WTC11 (cell line): Measurements from ENCODE around the gene ZC2HC1B. TPM values are rescaled to one million over a fixed set of nuclear protein-coding genes. Genes with fewer than 3 reads are reported as not detected.

ENCODE experiments used
- ATAC-seq: fragments of 200-7000 bp; cut with Tn5 transposase; 2 replicates; pipeline ENCODE4 v1.10.0; 2021; ENCODE audit warnings: mild to moderate bottlenecking, moderate library complexity
- CTCF ChIA-PET: fragments of 300-600 bp; sonication (Branson Sonifier 250); formaldehyde crosslinking; loops from one replicate; lab custom pipeline; 2021; ENCODE audit warnings: antibody characterized with exemption; lab: Charles Lee
- POLR2A ChIA-PET: fragments of 350-600 bp; sonication (Branson Sonifier 250); formaldehyde crosslinking; loops from one replicate; lab custom pipeline; 2021; ENCODE audit warnings: antibody characterized with exemption; lab: Charles Lee
- DNase-seq: peaks from one replicate; pipeline ENCODE4 v3.0.0; 2021; ENCODE audit warnings: low spot score
- H3K27ac Mint-ChIP-seq: 2 replicates; pipeline ENCODE4 v1.8.0; 2021; ENCODE audit warnings: mixed read lengths
- H3K27me3 Mint-ChIP-seq: 2 replicates; pipeline ENCODE4 v1.8.0; 2021; ENCODE audit warnings: low read depth, mild to moderate bottlenecking, moderate library complexity, mixed read lengths
- H3K36me3 Mint-ChIP-seq: 2 replicates; pipeline ENCODE4 v1.8.0; 2021; ENCODE audit warnings: mixed read lengths
- H3K4me1 Mint-ChIP-seq: 2 replicates; pipeline ENCODE4 v1.8.0; 2022; ENCODE audit warnings: mixed read lengths
- H3K4me3 Mint-ChIP-seq: 2 replicates; pipeline ENCODE4 v1.8.0; 2021; ENCODE audit warnings: mild to moderate bottlenecking, moderate library complexity, mixed read lengths
- H3K9me3 Mint-ChIP-seq: 2 replicates; pipeline ENCODE4 v1.8.0; 2021; ENCODE audit warnings: mixed read lengths
- ELF4 ChIP-seq: sonication (generic); formaldehyde crosslinking; IDR thresholded peaks from 2 replicates; pipeline ENCODE4 v1.8.1; 2022; ENCODE audit warnings: low read depth, mild to moderate bottlenecking, moderate library complexity, missing genetic modification reagents
- EMX1 ChIP-seq: fragments of 250-450 bp; sonication (Bioruptor Pico); IDR thresholded peaks from 2 replicates; pipeline ENCODE4 v1.8.0; 2021; ENCODE audit warnings: mild to moderate bottlenecking
- FOXK1 ChIP-seq: sonication (generic); formaldehyde crosslinking; IDR thresholded peaks from 2 replicates; pipeline ENCODE4 v1.8.0; 2022; ENCODE audit warnings: mild to moderate bottlenecking, moderate library complexity, missing genetic modification reagents
- HMGA2 ChIP-seq: fragments of 250-450 bp; sonication (Bioruptor Pico); IDR thresholded peaks from 2 replicates; pipeline ENCODE4 v1.4.0; 2021; ENCODE audit warnings: mild to moderate bottlenecking, moderate library complexity
- IRF2 ChIP-seq: sonication (generic); formaldehyde crosslinking; IDR thresholded peaks from 2 replicates; pipeline ENCODE4 v1.8.0; 2022; ENCODE audit warnings: low read depth, missing genetic modification reagents, borderline replicate concordance
- JAZF1 ChIP-seq: fragments of 250-450 bp; sonication (Bioruptor Pico); IDR thresholded peaks from 2 replicates; pipeline ENCODE4 v1.9.0; 2021; ENCODE audit warnings: moderate library complexity, mild to moderate bottlenecking, inconsistent platforms
- JUN ChIP-seq: sonication (generic); formaldehyde crosslinking; IDR thresholded peaks from 2 replicates; pipeline ENCODE4 v1.8.0; 2023; ENCODE audit warnings: mild to moderate bottlenecking, missing genetic modification reagents
- NFYB ChIP-seq: sonication (generic); formaldehyde crosslinking; conservative IDR thresholded peaks from 2 replicates; pipeline ENCODE4 v1.8.0; 2022; ENCODE audit warnings: low read depth, missing genetic modification reagents
- NR3C1 ChIP-seq: sonication (generic); formaldehyde crosslinking; conservative IDR thresholded peaks from 2 replicates; pipeline ENCODE4 v1.8.1; 2023; ENCODE audit warnings: low read depth, mild to moderate bottlenecking, missing genetic modification reagents
- OVOL2 ChIP-seq: fragments of 250-450 bp; sonication (Bioruptor Pico); IDR thresholded peaks from 2 replicates; pipeline ENCODE4 v1.9.0; 2021; ENCODE audit warnings: mild to moderate bottlenecking, borderline replicate concordance
- RELA ChIP-seq: sonication (generic); formaldehyde crosslinking; IDR thresholded peaks from 2 replicates; pipeline ENCODE4 v1.8.1; 2022; ENCODE audit warnings: missing genetic modification reagents, mild to moderate bottlenecking, borderline replicate concordance
- RORB ChIP-seq: fragments of 250-450 bp; sonication (Bioruptor Pico); IDR thresholded peaks from 2 replicates; pipeline ENCODE4 v1.9.0; 2021; ENCODE audit warnings: mild to moderate bottlenecking
- TP53 ChIP-seq: sonication (generic); formaldehyde crosslinking; IDR thresholded peaks from 2 replicates; pipeline ENCODE4 v1.8.1; 2023; ENCODE audit warnings: mild to moderate bottlenecking, missing genetic modification reagents
- ZBTB21 ChIP-seq: sonication (generic); formaldehyde crosslinking; IDR thresholded peaks from 2 replicates; pipeline ENCODE4 v1.8.1; 2023; ENCODE audit warnings: mild to moderate bottlenecking, missing genetic modification reagents, borderline replicate concordance
- ZNF121 ChIP-seq: sonication (generic); formaldehyde crosslinking; IDR thresholded peaks from 2 replicates; pipeline ENCODE4 v1.8.0; 2023; ENCODE audit warnings: missing genetic modification reagents
- ZNF138 ChIP-seq: sonication (generic); formaldehyde crosslinking; conservative IDR thresholded peaks from 2 replicates; pipeline ENCODE4 v1.8.1; 2022; ENCODE audit warnings: mild to moderate bottlenecking, moderate library complexity, missing genetic modification reagents
- ZNF232 ChIP-seq: sonication (generic); formaldehyde crosslinking; IDR thresholded peaks from 2 replicates; pipeline ENCODE4 v1.8.0; 2022; ENCODE audit warnings: mild to moderate bottlenecking, missing genetic modification reagents
- ZNF396 ChIP-seq: fragments of 250-450 bp; sonication (Bioruptor Pico); IDR thresholded peaks from 2 replicates; pipeline ENCODE4 v1.8.0; 2021; ENCODE audit warnings: mild to moderate bottlenecking, moderate library complexity, borderline replicate concordance
- total RNA-seq: library from RNA; stranded (reverse); gene quantifications from 3 replicates; pipeline ENCODE4 v1.2.3, GENCODE V29; 2021
- TF ChIP-seq, protein P1 (sequence below): sonication (generic); formaldehyde crosslinking; IDR thresholded peaks from 2 replicates; pipeline ENCODE4 v1.8.0; 2023; ENCODE audit warnings: missing genetic modification reagents, mild to moderate bottlenecking, borderline replicate concordance
- TF ChIP-seq, protein P2 (sequence below): sonication (generic); formaldehyde crosslinking; IDR thresholded peaks from 2 replicates; pipeline ENCODE4 v1.8.1; 2023; ENCODE audit warnings: mild to moderate bottlenecking, missing genetic modification reagents, moderate library complexity
- TF ChIP-seq, protein P3 (sequence below): fragments of 250-450 bp; sonication (Bioruptor Pico); IDR thresholded peaks from 2 replicates; pipeline ENCODE4 v1.9.0; 2021; ENCODE audit warnings: moderate library complexity, mild to moderate bottlenecking, inconsistent platforms, borderline replicate concordance
- TF ChIP-seq, protein P4 (sequence below): sonication (generic); formaldehyde crosslinking; IDR thresholded peaks from 2 replicates; pipeline ENCODE4 v1.8.0; 2023; ENCODE audit warnings: missing genetic modification reagents
- TF ChIP-seq, protein P5 (sequence below): sonication (generic); formaldehyde crosslinking; IDR thresholded peaks from 2 replicates; pipeline ENCODE4 v1.8.1; 2023; ENCODE audit warnings: mild to moderate bottlenecking, missing genetic modification reagents, borderline replicate concordance

ZC2HC1B gene
- total RNA-seq, 1 experiment from 2014 or later, result not detected

DNA sequence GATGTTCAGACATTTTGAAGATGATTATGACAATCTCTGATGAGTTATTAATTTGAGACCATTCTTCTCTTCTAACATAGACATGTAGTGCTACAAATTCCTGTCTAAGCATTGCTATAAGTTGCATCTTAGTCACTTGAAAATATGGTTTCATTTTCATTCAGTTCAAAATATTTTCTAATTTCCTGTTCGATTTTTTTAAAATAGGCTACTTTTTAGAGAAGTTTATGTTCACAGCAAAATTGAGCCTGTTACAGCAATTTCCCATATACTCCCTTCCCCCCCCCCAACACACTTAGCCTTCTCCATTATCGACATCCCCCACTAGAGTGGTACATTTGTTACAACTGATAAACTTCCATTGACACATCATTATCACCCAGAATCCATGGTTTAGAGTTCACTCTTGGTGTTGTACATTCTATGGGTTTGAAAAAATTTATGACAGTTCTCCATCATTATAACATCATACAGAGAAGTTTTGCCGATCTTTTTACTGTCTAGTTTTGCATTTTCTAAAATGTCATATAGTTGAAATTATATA, 112.6 kb downstream of the ZC2HC1B start:
- POLR2A ChIA-PET, result no interaction called here
- Mint-ChIP-seq H3K9me3 (peaks cover 8% of the 10 kb centered on the region), H3K4me3 (no peak overlapping the region), H3K4me1 (peaks cover 40% of the 10 kb centered on the region), H3K36me3 (no peaks in the 10 kb centered on the region; the same call in 1 of the 2 replicates), H3K27me3 (peaks cover 75% of the 10 kb centered on the region), H3K27ac (no peak overlapping the region)
- CTCF ChIA-PET, result interaction anchor here (1.7 kb wide), 2 partner anchors 35 to 37 kb away, joined by 5 read pairs; no protein-coding TSS in a partner anchor
- no peak for ATAC-seq
- no peak for TF ChIP-seq ZNF232
- no peak for TF ChIP-seq JUN (CRISPR knock-in tag)
- no peak for TF ChIP-seq RELA (CRISPR knock-in tag)
- TF ChIP-seq ZNF138 (CRISPR knock-in tag), result no peak
- TF ChIP-seq, protein P1, sequence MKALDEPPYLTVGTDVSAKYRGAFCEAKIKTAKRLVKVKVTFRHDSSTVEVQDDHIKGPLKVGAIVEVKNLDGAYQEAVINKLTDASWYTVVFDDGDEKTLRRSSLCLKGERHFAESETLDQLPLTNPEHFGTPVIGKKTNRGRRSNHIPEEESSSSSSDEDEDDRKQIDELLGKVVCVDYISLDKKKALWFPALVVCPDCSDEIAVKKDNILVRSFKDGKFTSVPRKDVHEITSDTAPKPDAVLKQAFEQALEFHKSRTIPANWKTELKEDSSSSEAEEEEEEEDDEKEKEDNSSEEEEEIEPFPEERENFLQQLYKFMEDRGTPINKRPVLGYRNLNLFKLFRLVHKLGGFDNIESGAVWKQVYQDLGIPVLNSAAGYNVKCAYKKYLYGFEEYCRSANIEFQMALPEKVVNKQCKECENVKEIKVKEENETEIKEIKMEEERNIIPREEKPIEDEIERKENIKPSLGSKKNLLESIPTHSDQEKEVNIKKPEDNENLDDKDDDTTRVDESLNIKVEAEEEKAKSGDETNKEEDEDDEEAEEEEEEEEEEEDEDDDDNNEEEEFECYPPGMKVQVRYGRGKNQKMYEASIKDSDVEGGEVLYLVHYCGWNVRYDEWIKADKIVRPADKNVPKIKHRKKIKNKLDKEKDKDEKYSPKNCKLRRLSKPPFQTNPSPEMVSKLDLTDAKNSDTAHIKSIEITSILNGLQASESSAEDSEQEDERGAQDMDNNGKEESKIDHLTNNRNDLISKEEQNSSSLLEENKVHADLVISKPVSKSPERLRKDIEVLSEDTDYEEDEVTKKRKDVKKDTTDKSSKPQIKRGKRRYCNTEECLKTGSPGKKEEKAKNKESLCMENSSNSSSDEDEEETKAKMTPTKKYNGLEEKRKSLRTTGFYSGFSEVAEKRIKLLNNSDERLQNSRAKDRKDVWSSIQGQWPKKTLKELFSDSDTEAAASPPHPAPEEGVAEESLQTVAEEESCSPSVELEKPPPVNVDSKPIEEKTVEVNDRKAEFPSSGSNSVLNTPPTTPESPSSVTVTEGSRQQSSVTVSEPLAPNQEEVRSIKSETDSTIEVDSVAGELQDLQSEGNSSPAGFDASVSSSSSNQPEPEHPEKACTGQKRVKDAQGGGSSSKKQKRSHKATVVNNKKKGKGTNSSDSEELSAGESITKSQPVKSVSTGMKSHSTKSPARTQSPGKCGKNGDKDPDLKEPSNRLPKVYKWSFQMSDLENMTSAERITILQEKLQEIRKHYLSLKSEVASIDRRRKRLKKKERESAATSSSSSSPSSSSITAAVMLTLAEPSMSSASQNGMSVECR (CRISPR knock-in tag), result no peak
- no peak for TF ChIP-seq HMGA2 (CRISPR knock-in tag)
- TF ChIP-seq ZBTB21 (CRISPR knock-in tag), result no peak
- no peak for TF ChIP-seq RORB (CRISPR knock-in tag)
- no peak for TF ChIP-seq FOXK1
- no peak for TF ChIP-seq ZNF396 (CRISPR knock-in tag)
- no peak for TF ChIP-seq NR3C1 (CRISPR knock-in tag)
- no peak for TF ChIP-seq ELF4 (CRISPR knock-in tag)
- TF ChIP-seq, protein P2, sequence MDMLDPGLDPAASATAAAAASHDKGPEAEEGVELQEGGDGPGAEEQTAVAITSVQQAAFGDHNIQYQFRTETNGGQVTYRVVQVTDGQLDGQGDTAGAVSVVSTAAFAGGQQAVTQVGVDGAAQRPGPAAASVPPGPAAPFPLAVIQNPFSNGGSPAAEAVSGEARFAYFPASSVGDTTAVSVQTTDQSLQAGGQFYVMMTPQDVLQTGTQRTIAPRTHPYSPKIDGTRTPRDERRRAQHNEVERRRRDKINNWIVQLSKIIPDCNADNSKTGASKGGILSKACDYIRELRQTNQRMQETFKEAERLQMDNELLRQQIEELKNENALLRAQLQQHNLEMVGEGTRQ, result no peak
- no peak for TF ChIP-seq NFYB
- no peak for DNase-seq

DNA sequence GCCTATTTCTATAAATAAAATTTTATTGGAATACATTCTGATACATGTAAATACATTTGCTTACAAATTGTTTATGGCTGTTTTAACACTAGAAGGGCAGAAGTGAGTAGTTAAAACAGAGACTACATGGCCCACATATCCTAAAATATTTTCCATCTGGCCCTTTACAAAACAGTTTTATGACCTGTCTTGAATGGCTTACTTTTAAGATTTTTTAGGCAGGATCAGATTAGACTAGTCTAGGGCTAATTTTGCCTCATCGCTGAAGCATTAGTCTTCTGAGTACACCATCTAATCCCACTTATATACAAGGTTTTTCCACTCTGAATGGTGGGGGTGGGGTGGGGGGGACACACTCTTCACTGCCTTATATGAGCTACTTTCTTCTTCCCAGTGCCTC, 116.6 kb downstream of the ZC2HC1B start:
- ChIA-PET CTCF (interaction anchor here (1.1 kb wide), 1 partner anchor 18 kb away, joined by 3 read pairs; no protein-coding TSS in a partner anchor), POLR2A (no interaction called here)
- no peak overlapping the region for H3K4me3 Mint-ChIP-seq
- DNase-seq, result no peak
- peaks cover 2% of the 10 kb centered on the region for H3K4me1 Mint-ChIP-seq
- peaks cover 56% of the 10 kb centered on the region for H3K27me3 Mint-ChIP-seq
- no peak for ATAC-seq
- no peak overlapping the region for H3K27ac Mint-ChIP-seq
- H3K36me3 Mint-ChIP-seq, result no peaks in the 10 kb centered on the region; the same call in 1 of the 2 replicates
- peaks cover 8% of the 10 kb centered on the region for H3K9me3 Mint-ChIP-seq
- TF ChIP-seq, protein P3, sequence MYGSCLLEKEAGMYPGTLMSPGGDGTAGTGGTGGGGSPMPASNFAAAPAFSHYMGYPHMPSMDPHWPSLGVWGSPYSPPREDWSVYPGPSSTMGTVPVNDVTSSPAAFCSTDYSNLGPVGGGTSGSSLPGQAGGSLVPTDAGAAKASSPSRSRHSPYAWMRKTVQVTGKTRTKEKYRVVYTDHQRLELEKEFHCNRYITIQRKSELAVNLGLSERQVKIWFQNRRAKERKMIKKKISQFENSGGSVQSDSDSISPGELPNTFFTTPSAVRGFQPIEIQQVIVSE, result no peak

DNA sequence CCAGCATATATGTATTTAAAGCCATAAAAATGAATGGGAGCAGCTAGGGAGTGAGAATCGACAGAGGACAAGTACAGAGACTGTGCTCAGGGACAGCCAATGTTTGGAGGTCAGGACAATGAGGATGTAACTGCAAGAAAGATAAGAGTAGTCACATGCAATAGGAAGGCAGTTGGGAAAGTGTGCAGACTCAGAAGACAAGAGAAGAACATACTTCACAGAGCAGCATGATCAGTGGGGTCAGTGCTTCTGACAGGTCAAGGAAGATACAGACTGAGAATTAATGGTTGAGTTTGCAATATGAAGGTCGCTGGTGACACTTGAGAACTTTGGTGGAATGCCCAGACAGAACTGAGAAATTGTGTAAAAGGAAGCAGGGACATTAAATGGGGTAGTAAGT, 118.7 kb downstream of the ZC2HC1B start:
- DNase-seq (no peak), ATAC-seq (no peak)
- Mint-ChIP-seq H3K4me3 (no peak overlapping the region), H3K9me3 (peaks cover 8% of the 10 kb centered on the region), H3K36me3 (no peaks in the 10 kb centered on the region; the same call in 1 of the 2 replicates), H3K4me1 (no peaks in the 10 kb centered on the region), H3K27me3 (peaks cover 52% of the 10 kb centered on the region), H3K27ac (no peak overlapping the region)
- ChIA-PET CTCF (interaction anchor here (0.9 kb wide), 1 partner anchor 20 kb away, joined by 3 read pairs; no protein-coding TSS in a partner anchor), POLR2A (interaction anchor here (0.5 kb wide), 1 partner anchor 21 kb away, joined by 3 read pairs; no protein-coding TSS in a partner anchor)
- no peak for TF ChIP-seq OVOL2 (CRISPR knock-in tag)
- no peak for TF ChIP-seq ZNF121
- TF ChIP-seq EMX1 (CRISPR knock-in tag), result no peak
- no peak for TF ChIP-seq IRF2 (CRISPR knock-in tag)
- no peak for TF ChIP-seq JAZF1
- TF ChIP-seq ZNF232, result no peak
- no peak for TF ChIP-seq NFYB
- TF ChIP-seq, protein P4, sequence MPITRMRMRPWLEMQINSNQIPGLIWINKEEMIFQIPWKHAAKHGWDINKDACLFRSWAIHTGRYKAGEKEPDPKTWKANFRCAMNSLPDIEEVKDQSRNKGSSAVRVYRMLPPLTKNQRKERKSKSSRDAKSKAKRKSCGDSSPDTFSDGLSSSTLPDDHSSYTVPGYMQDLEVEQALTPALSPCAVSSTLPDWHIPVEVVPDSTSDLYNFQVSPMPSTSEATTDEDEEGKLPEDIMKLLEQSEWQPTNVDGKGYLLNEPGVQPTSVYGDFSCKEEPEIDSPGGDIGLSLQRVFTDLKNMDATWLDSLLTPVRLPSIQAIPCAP (CRISPR knock-in tag), result no peak
- TF ChIP-seq RELA (CRISPR knock-in tag), result no peak
- TF ChIP-seq, protein P5, sequence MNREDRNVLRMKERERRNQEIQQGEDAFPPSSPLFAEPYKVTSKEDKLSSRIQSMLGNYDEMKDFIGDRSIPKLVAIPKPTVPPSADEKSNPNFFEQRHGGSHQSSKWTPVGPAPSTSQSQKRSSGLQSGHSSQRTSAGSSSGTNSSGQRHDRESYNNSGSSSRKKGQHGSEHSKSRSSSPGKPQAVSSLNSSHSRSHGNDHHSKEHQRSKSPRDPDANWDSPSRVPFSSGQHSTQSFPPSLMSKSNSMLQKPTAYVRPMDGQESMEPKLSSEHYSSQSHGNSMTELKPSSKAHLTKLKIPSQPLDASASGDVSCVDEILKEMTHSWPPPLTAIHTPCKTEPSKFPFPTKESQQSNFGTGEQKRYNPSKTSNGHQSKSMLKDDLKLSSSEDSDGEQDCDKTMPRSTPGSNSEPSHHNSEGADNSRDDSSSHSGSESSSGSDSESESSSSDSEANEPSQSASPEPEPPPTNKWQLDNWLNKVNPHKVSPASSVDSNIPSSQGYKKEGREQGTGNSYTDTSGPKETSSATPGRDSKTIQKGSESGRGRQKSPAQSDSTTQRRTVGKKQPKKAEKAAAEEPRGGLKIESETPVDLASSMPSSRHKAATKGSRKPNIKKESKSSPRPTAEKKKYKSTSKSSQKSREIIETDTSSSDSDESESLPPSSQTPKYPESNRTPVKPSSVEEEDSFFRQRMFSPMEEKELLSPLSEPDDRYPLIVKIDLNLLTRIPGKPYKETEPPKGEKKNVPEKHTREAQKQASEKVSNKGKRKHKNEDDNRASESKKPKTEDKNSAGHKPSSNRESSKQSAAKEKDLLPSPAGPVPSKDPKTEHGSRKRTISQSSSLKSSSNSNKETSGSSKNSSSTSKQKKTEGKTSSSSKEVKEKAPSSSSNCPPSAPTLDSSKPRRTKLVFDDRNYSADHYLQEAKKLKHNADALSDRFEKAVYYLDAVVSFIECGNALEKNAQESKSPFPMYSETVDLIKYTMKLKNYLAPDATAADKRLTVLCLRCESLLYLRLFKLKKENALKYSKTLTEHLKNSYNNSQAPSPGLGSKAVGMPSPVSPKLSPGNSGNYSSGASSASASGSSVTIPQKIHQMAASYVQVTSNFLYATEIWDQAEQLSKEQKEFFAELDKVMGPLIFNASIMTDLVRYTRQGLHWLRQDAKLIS (CRISPR knock-in tag), result no peak
- no peak for TF ChIP-seq TP53 (CRISPR knock-in tag)
